ENCODE data around the gene BTBD9.

The BTBD9 gene

GRCh38 chr6:38599966-38600550, 39.7 kb downstream of the BTBD9 start:
- no peak for TF ChIP-seq CTCF (IDR thresholded peaks at IDR 0.05; ENCODE audit: low read length, missing control alignments)
- DNase-seq (ENCODE audit: low read depth): peak; percentile 24
- H3K4me3 ChIP-seq (replicated peaks; ENCODE audit: low read depth, low read length): no peak overlapping the region

- TF ChIP-seq CTCF (IDR thresholded peaks at IDR 0.05; ENCODE audit: low read length, missing control alignments): no peak
- no peak for DNase-seq (ENCODE audit: low read depth)
- no peak overlapping the region for H3K4me3 ChIP-seq (replicated peaks; ENCODE audit: low read depth, low read length)
These were observed 40.5 kb downstream of the BTBD9 start for GRCh38 chr6:38599261-38599660.

GRCh38 chr6:38593998-38594665, 45.6 kb downstream of the BTBD9 start:
- no peak overlapping the region for H3K4me3 ChIP-seq (replicated peaks; ENCODE audit: low read depth, low read length)
- no peak for TF ChIP-seq CTCF (IDR thresholded peaks at IDR 0.05; ENCODE audit: low read length, missing control alignments)
- DNase-seq (ENCODE audit: low read depth): no peak

GRCh38 chr6:38593409-38593808, 46.3 kb downstream of the BTBD9 start:
- no peak for TF ChIP-seq CTCF (IDR thresholded peaks at IDR 0.05; ENCODE audit: low read length, missing control alignments)

GRCh38 chr6:38591439-38591838, 48.3 kb downstream of the BTBD9 start:
- no peak for DNase-seq (ENCODE audit: low read depth)
- no peak overlapping the region for H3K4me3 ChIP-seq (replicated peaks; ENCODE audit: low read depth, low read length)
- no peak for TF ChIP-seq CTCF (IDR thresholded peaks at IDR 0.05; ENCODE audit: low read length, missing control alignments)

More at GRCh38 chr6:38593409-38593808, 46.3 kb downstream of the BTBD9 start:
- H3K4me3 ChIP-seq (replicated peaks; ENCODE audit: low read depth, low read length): no peak overlapping the region
- DNase-seq (ENCODE audit: low read depth): peak; percentile 22

- no peak for TF ChIP-seq CTCF (IDR thresholded peaks at IDR 0.05; ENCODE audit: low read length, missing control alignments)
- no peak for DNase-seq (ENCODE audit: low read depth)
- no peak overlapping the region for H3K4me3 ChIP-seq (replicated peaks; ENCODE audit: low read depth, low read length)
These were observed 50.4 kb downstream of the BTBD9 start for GRCh38 chr6:38589367-38589720.

All from fibroblast of pulmonary artery (primary cell).